Measurements from ENCODE around the gene MAP3K9.

MAP3K9 gene

GRCh38 chr14:70771781-70772212, 37.5 kb downstream of the MAP3K9 start:
- ChIA-PET POLR2A (no interaction called here), CTCF (no interaction called here)
- DNase-seq (ENCODE audit: low read depth, low spot score): no peak
- TF ChIP-seq, protein P1, sequence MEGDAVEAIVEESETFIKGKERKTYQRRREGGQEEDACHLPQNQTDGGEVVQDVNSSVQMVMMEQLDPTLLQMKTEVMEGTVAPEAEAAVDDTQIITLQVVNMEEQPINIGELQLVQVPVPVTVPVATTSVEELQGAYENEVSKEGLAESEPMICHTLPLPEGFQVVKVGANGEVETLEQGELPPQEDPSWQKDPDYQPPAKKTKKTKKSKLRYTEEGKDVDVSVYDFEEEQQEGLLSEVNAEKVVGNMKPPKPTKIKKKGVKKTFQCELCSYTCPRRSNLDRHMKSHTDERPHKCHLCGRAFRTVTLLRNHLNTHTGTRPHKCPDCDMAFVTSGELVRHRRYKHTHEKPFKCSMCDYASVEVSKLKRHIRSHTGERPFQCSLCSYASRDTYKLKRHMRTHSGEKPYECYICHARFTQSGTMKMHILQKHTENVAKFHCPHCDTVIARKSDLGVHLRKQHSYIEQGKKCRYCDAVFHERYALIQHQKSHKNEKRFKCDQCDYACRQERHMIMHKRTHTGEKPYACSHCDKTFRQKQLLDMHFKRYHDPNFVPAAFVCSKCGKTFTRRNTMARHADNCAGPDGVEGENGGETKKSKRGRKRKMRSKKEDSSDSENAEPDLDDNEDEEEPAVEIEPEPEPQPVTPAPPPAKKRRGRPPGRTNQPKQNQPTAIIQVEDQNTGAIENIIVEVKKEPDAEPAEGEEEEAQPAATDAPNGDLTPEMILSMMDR (IDR thresholded peaks at IDR 0.05; ENCODE audit: insufficient read depth, low read length, missing control alignments): no peak
- H3K4me3 ChIP-seq (ENCODE audit: low read depth, low read length): no peak overlapping the region

- DNase-seq (ENCODE audit: low read depth, low spot score): no peak
- TF ChIP-seq, protein P1 (IDR thresholded peaks at IDR 0.05; ENCODE audit: insufficient read depth, low read length, missing control alignments): no peak
Observed at GRCh38 chr14:70770490-70770889, 38.8 kb downstream of the MAP3K9 start.

DNA sequence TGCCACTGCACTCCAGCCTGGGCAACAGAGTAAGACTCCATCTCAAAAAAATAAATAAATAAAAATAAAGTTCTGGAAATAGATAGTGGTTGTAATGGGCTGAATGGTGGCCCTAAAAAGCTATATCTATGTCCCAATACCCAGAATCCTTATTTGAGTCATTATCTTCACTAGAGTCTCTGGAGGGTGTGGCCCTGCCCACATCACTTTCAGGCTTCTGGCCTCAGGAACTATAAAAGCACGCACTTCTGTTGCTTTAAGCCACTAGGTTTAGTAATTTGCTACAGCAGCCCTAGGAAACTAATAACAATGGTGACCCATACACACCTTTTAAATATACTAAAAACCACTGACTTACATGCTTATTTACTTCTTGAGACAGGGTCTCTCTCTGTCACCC, 49.9 kb downstream of the MAP3K9 start:
- TF ChIP-seq, protein P1 (IDR thresholded peaks at IDR 0.05; ENCODE audit: insufficient read depth, low read length, missing control alignments): no peak
- no peak for DNase-seq (ENCODE audit: low read depth, low spot score)
- POLR2A ChIA-PET: no interaction called here
- no peak overlapping the region for H3K4me3 ChIP-seq (ENCODE audit: low read depth, low read length)
- CTCF ChIA-PET: interaction anchor here (1.0 kb wide), 2 partner anchors 9 to 46 kb away, joined by 3 read pairs; no protein-coding TSS in a partner anchor

More at GRCh38 chr14:70770490-70770889, 38.8 kb downstream of the MAP3K9 start:
- POLR2A ChIA-PET: no interaction called here
- CTCF ChIA-PET: no interaction called here
- no peak overlapping the region for H3K4me3 ChIP-seq (ENCODE audit: low read depth, low read length)

DNA sequence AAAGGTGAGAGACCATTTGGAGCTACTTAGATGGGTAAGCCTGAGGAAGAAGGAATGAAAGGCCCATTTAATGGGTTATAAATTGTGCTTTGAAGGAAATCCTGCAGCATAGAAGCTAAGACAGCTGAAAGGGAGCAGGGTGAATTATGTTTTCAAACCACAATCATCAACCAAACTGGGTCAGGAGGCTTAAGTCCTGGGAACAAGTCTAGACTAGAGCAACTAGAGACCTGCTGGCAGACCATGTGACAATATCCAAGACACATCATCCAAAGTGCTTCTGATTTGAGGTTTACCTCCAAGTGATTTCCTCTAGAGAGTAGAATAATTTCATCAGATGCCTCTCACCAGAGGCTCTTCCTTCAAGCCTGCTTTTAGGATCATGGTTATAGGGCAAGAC, 53.7 kb downstream of the MAP3K9 start:
- no peak overlapping the region for H3K4me3 ChIP-seq (ENCODE audit: low read depth, low read length)
- POLR2A ChIA-PET: no interaction called here
- CTCF ChIA-PET: no interaction called here
- TF ChIP-seq, protein P1 (IDR thresholded peaks at IDR 0.05; ENCODE audit: insufficient read depth, low read length, missing control alignments): no peak
- no peak for DNase-seq (ENCODE audit: low read depth, low spot score)

DNA sequence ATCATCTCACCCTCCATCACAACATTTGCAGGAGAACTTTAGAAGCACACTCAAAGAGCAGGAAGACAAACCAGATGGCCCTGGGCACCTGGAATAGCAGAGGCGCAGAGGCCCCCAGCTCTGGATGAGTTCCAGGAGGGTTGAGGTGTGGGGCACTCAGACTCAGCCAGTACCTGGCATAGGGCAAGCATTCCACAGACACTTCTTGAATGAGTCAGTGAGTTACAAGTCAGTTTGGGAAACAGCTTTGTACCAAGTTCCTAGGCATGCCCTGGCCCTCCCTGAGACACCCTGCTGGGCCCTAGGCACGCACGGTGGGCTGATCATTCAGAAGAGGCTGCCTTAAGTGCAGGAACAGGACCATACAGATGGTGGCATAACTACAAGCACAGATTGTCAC, 54.3 kb downstream of the MAP3K9 start:
- no peak overlapping the region for H3K4me3 ChIP-seq (ENCODE audit: low read depth, low read length)
- CTCF ChIA-PET: no interaction called here
- POLR2A ChIA-PET: no interaction called here
- TF ChIP-seq, protein P1 (IDR thresholded peaks at IDR 0.05; ENCODE audit: insufficient read depth, low read length, missing control alignments): no peak
- no peak for DNase-seq (ENCODE audit: low read depth, low spot score)

DNA sequence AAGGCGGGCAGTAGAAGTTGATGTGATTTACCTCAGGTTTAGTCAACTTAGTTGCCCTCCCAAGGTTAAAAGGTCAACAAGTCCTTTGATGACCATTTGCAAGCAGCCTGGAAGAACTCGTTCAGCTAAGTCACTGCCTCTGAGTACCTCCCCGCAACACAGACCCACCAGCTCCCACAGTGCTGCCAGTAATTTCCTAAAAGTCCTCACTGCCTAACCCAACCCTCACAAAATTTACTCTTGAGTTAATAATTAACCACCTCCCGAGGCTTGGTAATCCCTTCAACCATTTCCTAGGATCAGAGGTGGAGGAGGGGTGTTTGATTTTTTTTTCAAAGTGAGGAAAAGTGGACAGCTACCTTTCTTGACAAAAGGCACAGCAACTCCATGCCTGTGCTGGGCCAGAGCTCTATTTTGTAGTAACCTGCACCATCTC, 55.8 kb downstream of the MAP3K9 start:
- no peak overlapping the region for H3K4me3 ChIP-seq (ENCODE audit: low read depth, low read length)
- TF ChIP-seq, protein P1 (IDR thresholded peaks at IDR 0.05; ENCODE audit: insufficient read depth, low read length, missing control alignments): no peak
- no peak for DNase-seq (ENCODE audit: low read depth, low spot score)
- CTCF ChIA-PET: no interaction called here
- POLR2A ChIA-PET: no interaction called here

Data from AG04449 (cell line).